HepG2 (cell line): Measurements from ENCODE around the gene PAIP1. TPM values are rescaled to one million over a fixed set of nuclear protein-coding genes. Genes with fewer than 3 reads are reported as not detected.

Source experiments
- ATAC-seq: fragments of 200-7000 bp; cut with Tn5 transposase; 3 replicates; pipeline ENCODE4 v1.9.1; 2020; ENCODE audit warnings: mild to moderate bottlenecking, moderate library complexity
- BruUV-seq: library from RNA; stranded (reverse); fragments of 400-500 nt; replicated peaks from 2 replicates; lab custom pipeline; 2021; lab: Mats Ljungman, UMichigan
- CTCF ChIA-PET: fragments of 300-600 bp; formaldehyde crosslinking; extraction: SDS; loops from one replicate; lab custom pipeline; 2021; ENCODE audit warnings: low total read pairs, inconsistent platforms, low intra/inter-chr PET ratio; lab: Yijun Ruan, JAX
- POLR2A ChIA-PET: fragments of 350-600 bp; sonication (Branson Sonifier 250); formaldehyde crosslinking; loops from one replicate; lab custom pipeline; 2020; ENCODE audit warnings: antibody characterized with exemption, inconsistent platforms; lab: Yijun Ruan, JAX
- DNase-seq: peaks from one replicate; pipeline ENCODE4 v3.0.0-alpha.2; 2015; ENCODE audit warnings: low spot score
- FAIRE-seq: peaks from 3 replicates; lab custom pipeline; 2011; peaks lifted over from hg19 to GRCh38; lab: Jason Lieb, UNC
- H2AFZ ChIP-seq: one replicate; pipeline ENCODE4 v1.6.1; 2011; ENCODE audit warnings: low read length, inconsistent platforms
- H3K27ac ChIP-seq: fragments of 300-600 bp; 3 replicates; pipeline ENCODE4 v1.8.0; 2011; ENCODE audit warnings: mixed run types, mild to moderate bottlenecking, mixed read lengths, low read length, inconsistent platforms; ENCODE audit not compliant: insufficient read depth; ENCODE audit errors: extremely low read length
- H3K27me3 ChIP-seq, 2 experiments: fragments of 200-600 bp in 1 of 2; 2 replicates in 1 of 2; 3 replicates in 1 of 2; pipeline versions ENCODE4 v1.6.0 to v1.8.0; 2011; ENCODE audit warnings: low read length in 2 of 2, mild to moderate bottlenecking in 2 of 2, moderate library complexity in 2 of 2, inconsistent platforms in 1 of 2; ENCODE audit not compliant: insufficient read depth in 2 of 2, control insufficient read depth in 1 of 2
- H3K36me3 ChIP-seq, 2 experiments: fragments of 200-600 bp in 1 of 2; replicated peaks in 1 of 2; 2 replicates in 1 of 2; 3 replicates in 1 of 2; pipeline versions ENCODE4 v1.5.1 to v1.8.0; 2011; ENCODE audit warnings: low read length in 2 of 2, inconsistent platforms in 1 of 2; ENCODE audit not compliant: insufficient read depth in 2 of 2, control insufficient read depth in 1 of 2
- H3K4me1 ChIP-seq: 2 replicates; pipeline ENCODE4 v1.5.1; 2012; ENCODE audit warnings: low read length, inconsistent platforms; ENCODE audit not compliant: insufficient read depth
- H3K4me2 ChIP-seq: 2 replicates; pipeline ENCODE4 v1.6.0; 2011; ENCODE audit warnings: low read depth, low read length, inconsistent platforms
- H3K4me3 ChIP-seq, 3 experiments: fragments of 200-600 bp in 1 of 3; sonication (generic), shearing (Covaris generic) in 1 of 3; replicated peaks in 1 of 3; 2 replicates each; pipeline ENCODE4 v1.5.1; 2011 to 2016; ENCODE audit warnings: low read length in 3 of 3, inconsistent platforms in 2 of 3, low read depth in 2 of 3, mild to moderate bottlenecking in 2 of 3, control low read depth in 1 of 3, mixed read lengths in 1 of 3; ENCODE audit not compliant: insufficient read depth in 1 of 3
- H3K79me2 ChIP-seq: one replicate; pipeline ENCODE4 v1.6.1; 2011; ENCODE audit warnings: low read length, inconsistent platforms; ENCODE audit not compliant: insufficient read depth
- H3K9ac ChIP-seq: 2 replicates; pipeline ENCODE4 v1.6.0; 2011; ENCODE audit warnings: mild to moderate bottlenecking, low read depth, low read length, inconsistent platforms; ENCODE audit not compliant: insufficient read depth
- H3K9me3 ChIP-seq: 2 replicates; pipeline ENCODE4 v1.5.1; 2012; ENCODE audit warnings: mild to moderate bottlenecking, low read length
- H4K20me1 ChIP-seq: 2 replicates; pipeline ENCODE4 v1.6.0; 2011; ENCODE audit warnings: inconsistent platforms, mild to moderate bottlenecking, low read length, moderate library complexity; ENCODE audit not compliant: insufficient read depth
- CEBPG ChIP-seq: IDR thresholded peaks from 2 replicates; pipeline ENCODE4 v1.6.1; 2016
- MAF1 ChIP-seq: sonication (generic); formaldehyde crosslinking; IDR thresholded peaks from 2 replicates; pipeline ENCODE4 v1.5.0; 2020; ENCODE audit warnings: missing genetic modification reagents, borderline replicate concordance
- NONO ChIP-seq, 2 experiments: fragments of 450-650 bp in 1 of 2; sonication (generic) in 1 of 2; formaldehyde crosslinking in 1 of 2; IDR thresholded peaks in 1 of 2; conservative IDR thresholded peaks in 1 of 2; 2 replicates each; pipeline versions ENCODE4 v1.6.1 to v1.8.0; 2017 to 2022; ENCODE audit warnings: mild to moderate bottlenecking in 1 of 2, missing genetic modification reagents in 1 of 2, moderate library complexity in 1 of 2
- RBM22 ChIP-seq: fragments of 200-400 bp; formaldehyde crosslinking; optimal IDR thresholded peaks from 2 replicates; pipeline ENCODE3; 2017; ENCODE audit warnings: mild to moderate bottlenecking, low read length, moderate library complexity
- TCF7L2 ChIP-seq: IDR thresholded peaks from 2 replicates; pipeline ENCODE4 v1.6.1; 2011; ENCODE audit warnings: mild to moderate bottlenecking, low read depth, low read length, moderate library complexity
- ZBTB1 ChIP-seq: sonication (generic); formaldehyde crosslinking; IDR thresholded peaks from 2 replicates; pipeline ENCODE4 v1.4.0; 2020; ENCODE audit warnings: missing genetic modification reagents, borderline replicate concordance
- ZNF121 ChIP-seq: sonication (generic); formaldehyde crosslinking; IDR thresholded peaks from 2 replicates; pipeline ENCODE4 v1.5.0; 2020; ENCODE audit warnings: mild to moderate bottlenecking, missing genetic modification reagents
- ZNF235 ChIP-seq: sonication (generic); formaldehyde crosslinking; IDR thresholded peaks from 2 replicates; pipeline ENCODE4 v1.8.1; 2023; ENCODE audit warnings: mild to moderate bottlenecking, missing genetic modification reagents, borderline replicate concordance
- ZNF562 ChIP-seq: sonication (generic); formaldehyde crosslinking; IDR thresholded peaks from 2 replicates; pipeline ENCODE4 v1.8.0; 2022; ENCODE audit warnings: missing genetic modification reagents, borderline replicate concordance
- ZNF772 ChIP-seq: sonication (generic); formaldehyde crosslinking; IDR thresholded peaks from 2 replicates; pipeline ENCODE4 v1.5.0; 2020; ENCODE audit warnings: mild to moderate bottlenecking, missing genetic modification reagents
- ZXDC ChIP-seq: sonication (generic); formaldehyde crosslinking; IDR thresholded peaks from 2 replicates; pipeline ENCODE4 v1.5.0; 2020; ENCODE audit warnings: mild to moderate bottlenecking, missing genetic modification reagents
- WGBS: methylation state at CpG from one replicate; pipeline ENCODE4 v1.1.6; 2017; ENCODE audit warnings: low lambda C conversion rate; 5-methylcytosine and 5-hydroxymethylcytosine counted together
- in situ Hi-C: cut with HindIII; loops from 2 replicates; pipeline ENCODE4 v1.10.0; 2017; ENCODE audit warnings: low pct_unique_long_range_greater_than_20kb; ENCODE audit not compliant: extremely low pct_ligation_motif_present
- intact Hi-C: fragments of 100-400 bp; cut with micrococcal nuclease; formaldehyde crosslinking; loops from one replicate; pipeline ENCODE4 v1.10.0; 2022; ENCODE audit not compliant: unreplicated experiment
- polyA plus RNA-seq, 8 experiments: library from polyadenylated mRNA; depleted of rRNA in 3 of 8; stranded (reverse) in 7 of 8; unstranded in 1 of 8; fragments of >200 nt; fragmentation: Illumina TruSeq in 4 of 8; extraction: Trizol in 4 of 8; gene quantifications; 2 replicates each; pipeline versions ENCODE4 v1.2.1 to v1.2.3, GENCODE V29; 2011 to 2016; ENCODE audit warnings: low read depth in 4 of 8, missing spikeins in 1 of 8, mixed read lengths in 1 of 8; ENCODE audit not compliant: insufficient read depth in 1 of 8
- total RNA-seq, 5 experiments: library from RNA; depleted of rRNA; stranded (reverse); fragments of >200 nt; fragmentation: Illumina TruSeq; extraction: Trizol; gene quantifications; 2 replicates each; pipeline ENCODE4 v1.2.3, GENCODE V29; 2016; ENCODE audit warnings: low read depth in 1 of 5

Gene PAIP1
- total and polyA plus RNA-seq, 2 of the 13 experiments (the other 11 are each of a cell fraction or from before 2014, with no cell fraction given) = 96.6 to 116 TPM

- ATAC-seq (peak; percentile 59), FAIRE-seq (no peak), DNase-seq (peak; percentile 21)
- in situ Hi-C loops = no loop called here
- Histone ChIP-seq H2AFZ (peak overlapping the region; percentile 94), H3K9me3 (no peaks in the 10 kb centered on the region), H3K27me3 (no peaks in the 10 kb centered on the region), H3K27ac (peak overlapping the region; percentile 83), H3K4me1 (peaks cover 32% of the 10 kb centered on the region), H4K20me1 (no peaks in the 10 kb centered on the region), H3K36me3 (no peaks in the 10 kb centered on the region), H3K4me2 (peak overlapping the region; percentile 68), H3K4me3 (peak overlapping the region; percentile 74 to 92 (median 82)), H3K9ac (peak overlapping the region; percentile 69), H3K79me2 (peaks cover 21% of the 10 kb centered on the region)
- ChIA-PET CTCF (no interaction called here), POLR2A (interaction anchor here (0.6 to 2.2 kb wide), 11 partner anchors 10 to 703 kb away, joined by 3 to 52 read pairs (median 5); partner anchors contain the start of genes HMGCS1, SELENOP, TMEM267 and ZNF131)
- intact Hi-C loops = loop anchor here (2.0 kb wide), 1 partner anchor 32 kb away; the partner anchor contains the start of gene TMEM267
- WGBS = 1% methylated on average over 6 of the region's 6 CpGs
- TF ChIP-seq NONO (IDR thresholded peaks at IDR 0.05) = no peak
- TF ChIP-seq NONO (CRISPR knock-in tag; conservative IDR thresholded peaks at IDR 0.05) = 0 out of 2 replicates have a peak, but pooled peaks have one; percentile 9
- 0 out of 2 replicates have a peak, but pooled peaks have one; percentile 6 for TF ChIP-seq ZNF772
- peak; percentile 3; the same call in 1 of the 2 replicates for TF ChIP-seq CEBPG (CRISPR knock-in tag)
- no peak for TF ChIP-seq ZNF121 (CRISPR knock-in tag)
- BruUV-seq = TSS peak; percentile 88
Observed at GRCh38 chr5:43514471-43514815, 42.4 kb downstream of the PAIP1 start.

DNA sequence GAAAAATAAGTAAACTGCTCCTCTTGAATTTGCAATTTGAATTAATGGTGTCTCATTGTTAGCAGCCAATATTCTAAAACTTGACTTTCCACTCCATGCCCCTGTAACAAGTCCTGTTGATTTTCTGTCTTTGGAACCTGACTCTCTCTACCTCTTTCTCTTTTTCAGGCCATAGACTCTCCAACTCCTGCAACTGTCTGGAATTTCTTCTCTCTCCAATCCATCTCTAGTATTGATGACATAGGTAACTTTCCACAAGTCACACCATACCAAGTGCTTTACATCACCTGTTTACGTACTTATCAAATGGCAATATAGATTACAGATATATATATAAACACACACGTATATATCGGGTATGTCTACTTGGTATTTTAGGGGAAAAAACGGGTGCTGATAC is 42.9 kb downstream of the PAIP1 start:
- WGBS = 5% methylated on average over 4 of the region's 4 CpGs
- H2AFZ ChIP-seq = no peak overlapping the region

More for the DNA sequence above, 42.9 kb downstream of the PAIP1 start:
- CTCF ChIA-PET = no interaction called here
- no peaks in the 10 kb centered on the region for H3K27me3 ChIP-seq
- peaks cover 29% of the 10 kb centered on the region for H3K4me1 ChIP-seq
- FAIRE-seq (no peak), DNase-seq (peak; percentile 7), ATAC-seq (no peak)
- H3K36me3 ChIP-seq = peaks cover 0 to 2% of the 10 kb centered on the region in 2 experiments; a peak in 1 of 5 replicates
- H3K79me2 ChIP-seq = peaks cover 21% of the 10 kb centered on the region
- peak overlapping the region; percentile 69 for H3K9ac ChIP-seq
- peak overlapping the region; percentile 83 for H3K27ac ChIP-seq
- intact Hi-C loops = loop anchor here (2.0 kb wide), 1 partner anchor 31 kb away; the partner anchor contains the start of gene TMEM267
- H4K20me1 ChIP-seq = no peaks in the 10 kb centered on the region
- peak overlapping the region; percentile 68 for H3K4me2 ChIP-seq
- in situ Hi-C loops = no loop called here
- no peaks in the 10 kb centered on the region for H3K9me3 ChIP-seq
- peak overlapping the region; percentile 74 to 92 (median 82) for H3K4me3 ChIP-seq
- TF ChIP-seq RBM22 (no peak), ZXDC (CRISPR knock-in tag) (no peak), ZNF235 (CRISPR knock-in tag) (no peak), ZBTB1 (CRISPR knock-in tag) (no peak), TCF7L2 (no peak), MAF1 (no peak), ZNF562 (CRISPR knock-in tag) (no peak)
- BruUV-seq = no TSS peak
- POLR2A ChIA-PET = interaction anchor here (2.2 kb wide), 1 partner anchor 11 kb away, joined by 15 read pairs; no protein-coding TSS in a partner anchor
